H1 (cell line): ENCODE measurements around the gene FAM53B. TPM values are rescaled to one million over a fixed set of nuclear protein-coding genes. Genes with fewer than 3 reads are reported as not detected.
A peak's percentile ranks its signal among the peaks of the same experiment; 100 is the strongest.

Experiments used
- EGR1 ChIP-seq: IDR thresholded peaks from 2 replicates; pipeline ENCODE4 v1.6.1; 2011; ENCODE audit warnings: low read depth, low read length, borderline replicate concordance
- EP300 ChIP-seq, 2 experiments: IDR thresholded peaks; 1 replicate in 1 of 2; 2 replicates in 1 of 2; pipeline ENCODE4 v1.6.1; 2011 to 2012; ENCODE audit warnings: low read depth in 2 of 2, low read length in 2 of 2, mild to moderate bottlenecking in 2 of 2, borderline replicate concordance in 1 of 2, inconsistent platforms in 1 of 2, moderate library complexity in 1 of 2
- JUND ChIP-seq: IDR thresholded peaks from 2 replicates; pipeline ENCODE4 v1.6.1; 2011; ENCODE audit warnings: mild to moderate bottlenecking, improper control_type of control experiment, low read length
- SRF ChIP-seq: IDR thresholded peaks from 2 replicates; pipeline ENCODE4 v1.6.1; 2011; ENCODE audit warnings: mild to moderate bottlenecking, low read depth, low read length, moderate library complexity
- SUZ12 ChIP-seq: fragments of 200-600 bp; sonication (generic); IDR thresholded peaks from 2 replicates; pipeline ENCODE4 v1.6.1; 2012; ENCODE audit warnings: mild to moderate bottlenecking, inconsistent platforms, low read length, moderate library complexity, mixed read lengths
- YY1 ChIP-seq: IDR thresholded peaks from 2 replicates; pipeline ENCODE4 v1.6.1; 2011; ENCODE audit warnings: low read depth, mild to moderate bottlenecking, low read length
- ZNF274 ChIP-seq: IDR thresholded peaks from 2 replicates; pipeline ENCODE4 v1.7.0; 2012; ENCODE audit warnings: low read length, borderline replicate concordance; ENCODE audit errors: extremely low read depth
- polyA plus RNA-seq, 7 experiments: library from polyadenylated mRNA; depleted of rRNA in 3 of 7; stranded (reverse) in 5 of 7; unstranded in 2 of 7; fragments of >200 nt in 5 of 7; fragments of 200-250 nt in 2 of 7; gene quantifications; 1 replicate in 5 of 7; 2 replicates in 1 of 7; 4 replicates in 1 of 7; pipeline versions ENCODE4 v1.2.1 to v1.2.3, GENCODE V29; 2011 to 2013; ENCODE audit warnings: missing spikeins in 2 of 7, mixed read lengths in 2 of 7
- total RNA-seq: library from RNA; stranded (reverse); fragmentation: NEBNext Ultra II Directional; extraction: Animal tissue kit (Norgen Biotek cat#: 25700); gene quantifications from 2 replicates; pipeline ENCODE4 v1.2.1, GENCODE V29; 2021
- TF ChIP-seq, protein P1 (sequence below): fragments of 300-600 bp; sonication (generic); IDR thresholded peaks from 2 replicates; pipeline ENCODE4 v1.7.1; 2012; ENCODE audit warnings: low read length, moderate library complexity, mild to moderate bottlenecking, inconsistent platforms; ENCODE audit not compliant: insufficient replicate concordance

Gene FAM53B
- total and polyA plus RNA-seq, 2 of the 8 experiments (the other 6 are each of a cell fraction or from before 2014, with no cell fraction given): 5.3 to 14.4 TPM

DNA sequence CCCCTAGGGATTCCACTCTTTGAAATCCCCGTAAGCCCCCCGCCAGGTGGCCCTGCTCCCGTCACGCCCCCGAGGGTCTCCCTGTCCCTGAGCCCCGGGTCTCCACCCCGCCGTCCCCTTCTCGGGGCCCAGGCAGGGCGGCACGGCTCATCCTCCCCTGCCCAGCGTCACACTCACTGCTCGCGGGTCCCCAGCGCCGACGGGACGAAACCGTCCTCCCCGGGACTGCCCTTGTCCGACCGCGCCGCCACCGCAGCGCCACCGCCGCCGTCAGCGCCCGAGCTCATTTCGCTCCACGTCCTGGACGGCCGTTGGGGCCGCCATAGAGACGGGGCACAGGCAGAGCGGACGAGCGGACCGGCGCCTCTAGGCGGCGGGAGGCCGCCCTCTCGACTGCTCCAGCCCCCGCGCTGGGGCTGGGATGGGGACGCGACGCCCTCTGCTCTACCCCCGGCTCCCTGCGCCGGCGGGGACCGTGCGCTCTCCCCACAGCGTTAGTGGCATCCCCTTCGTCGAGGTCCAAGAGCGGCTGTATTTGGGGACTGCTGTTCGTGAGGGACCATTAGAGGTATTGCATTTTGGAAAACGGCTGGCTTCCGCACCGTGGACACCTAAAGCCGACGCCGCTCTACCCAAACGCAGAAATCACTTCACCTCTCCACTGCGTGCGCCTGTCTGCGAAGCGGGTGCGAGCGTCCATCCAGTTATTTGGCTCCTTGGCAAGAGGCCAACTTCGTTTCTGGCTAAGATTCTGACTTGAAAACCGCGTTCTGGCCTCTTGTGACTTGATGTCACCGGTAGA is 47.6 kb upstream of the FAM53B start, which contains the start of gene EEF1AKMT2 (continued):
- TF ChIP-seq EP300 (IDR thresholded peaks at IDR 0.05; ENCODE audit: borderline replicate concordance in 1 of 2, low read depth in 2 of 2, low read length in 2 of 2) (no peak; a peak in 1 of 3 replicates), JUND (0 out of 2 replicates have a peak, but pooled peaks have one; percentile 2), SRF (no peak), SUZ12 (peak; percentile 54; the same call in 1 of the 2 replicates), EGR1 (peak; percentile 97), ZNF274 (no peak), YY1 (peak; percentile 82)
- TF ChIP-seq, protein P1, sequence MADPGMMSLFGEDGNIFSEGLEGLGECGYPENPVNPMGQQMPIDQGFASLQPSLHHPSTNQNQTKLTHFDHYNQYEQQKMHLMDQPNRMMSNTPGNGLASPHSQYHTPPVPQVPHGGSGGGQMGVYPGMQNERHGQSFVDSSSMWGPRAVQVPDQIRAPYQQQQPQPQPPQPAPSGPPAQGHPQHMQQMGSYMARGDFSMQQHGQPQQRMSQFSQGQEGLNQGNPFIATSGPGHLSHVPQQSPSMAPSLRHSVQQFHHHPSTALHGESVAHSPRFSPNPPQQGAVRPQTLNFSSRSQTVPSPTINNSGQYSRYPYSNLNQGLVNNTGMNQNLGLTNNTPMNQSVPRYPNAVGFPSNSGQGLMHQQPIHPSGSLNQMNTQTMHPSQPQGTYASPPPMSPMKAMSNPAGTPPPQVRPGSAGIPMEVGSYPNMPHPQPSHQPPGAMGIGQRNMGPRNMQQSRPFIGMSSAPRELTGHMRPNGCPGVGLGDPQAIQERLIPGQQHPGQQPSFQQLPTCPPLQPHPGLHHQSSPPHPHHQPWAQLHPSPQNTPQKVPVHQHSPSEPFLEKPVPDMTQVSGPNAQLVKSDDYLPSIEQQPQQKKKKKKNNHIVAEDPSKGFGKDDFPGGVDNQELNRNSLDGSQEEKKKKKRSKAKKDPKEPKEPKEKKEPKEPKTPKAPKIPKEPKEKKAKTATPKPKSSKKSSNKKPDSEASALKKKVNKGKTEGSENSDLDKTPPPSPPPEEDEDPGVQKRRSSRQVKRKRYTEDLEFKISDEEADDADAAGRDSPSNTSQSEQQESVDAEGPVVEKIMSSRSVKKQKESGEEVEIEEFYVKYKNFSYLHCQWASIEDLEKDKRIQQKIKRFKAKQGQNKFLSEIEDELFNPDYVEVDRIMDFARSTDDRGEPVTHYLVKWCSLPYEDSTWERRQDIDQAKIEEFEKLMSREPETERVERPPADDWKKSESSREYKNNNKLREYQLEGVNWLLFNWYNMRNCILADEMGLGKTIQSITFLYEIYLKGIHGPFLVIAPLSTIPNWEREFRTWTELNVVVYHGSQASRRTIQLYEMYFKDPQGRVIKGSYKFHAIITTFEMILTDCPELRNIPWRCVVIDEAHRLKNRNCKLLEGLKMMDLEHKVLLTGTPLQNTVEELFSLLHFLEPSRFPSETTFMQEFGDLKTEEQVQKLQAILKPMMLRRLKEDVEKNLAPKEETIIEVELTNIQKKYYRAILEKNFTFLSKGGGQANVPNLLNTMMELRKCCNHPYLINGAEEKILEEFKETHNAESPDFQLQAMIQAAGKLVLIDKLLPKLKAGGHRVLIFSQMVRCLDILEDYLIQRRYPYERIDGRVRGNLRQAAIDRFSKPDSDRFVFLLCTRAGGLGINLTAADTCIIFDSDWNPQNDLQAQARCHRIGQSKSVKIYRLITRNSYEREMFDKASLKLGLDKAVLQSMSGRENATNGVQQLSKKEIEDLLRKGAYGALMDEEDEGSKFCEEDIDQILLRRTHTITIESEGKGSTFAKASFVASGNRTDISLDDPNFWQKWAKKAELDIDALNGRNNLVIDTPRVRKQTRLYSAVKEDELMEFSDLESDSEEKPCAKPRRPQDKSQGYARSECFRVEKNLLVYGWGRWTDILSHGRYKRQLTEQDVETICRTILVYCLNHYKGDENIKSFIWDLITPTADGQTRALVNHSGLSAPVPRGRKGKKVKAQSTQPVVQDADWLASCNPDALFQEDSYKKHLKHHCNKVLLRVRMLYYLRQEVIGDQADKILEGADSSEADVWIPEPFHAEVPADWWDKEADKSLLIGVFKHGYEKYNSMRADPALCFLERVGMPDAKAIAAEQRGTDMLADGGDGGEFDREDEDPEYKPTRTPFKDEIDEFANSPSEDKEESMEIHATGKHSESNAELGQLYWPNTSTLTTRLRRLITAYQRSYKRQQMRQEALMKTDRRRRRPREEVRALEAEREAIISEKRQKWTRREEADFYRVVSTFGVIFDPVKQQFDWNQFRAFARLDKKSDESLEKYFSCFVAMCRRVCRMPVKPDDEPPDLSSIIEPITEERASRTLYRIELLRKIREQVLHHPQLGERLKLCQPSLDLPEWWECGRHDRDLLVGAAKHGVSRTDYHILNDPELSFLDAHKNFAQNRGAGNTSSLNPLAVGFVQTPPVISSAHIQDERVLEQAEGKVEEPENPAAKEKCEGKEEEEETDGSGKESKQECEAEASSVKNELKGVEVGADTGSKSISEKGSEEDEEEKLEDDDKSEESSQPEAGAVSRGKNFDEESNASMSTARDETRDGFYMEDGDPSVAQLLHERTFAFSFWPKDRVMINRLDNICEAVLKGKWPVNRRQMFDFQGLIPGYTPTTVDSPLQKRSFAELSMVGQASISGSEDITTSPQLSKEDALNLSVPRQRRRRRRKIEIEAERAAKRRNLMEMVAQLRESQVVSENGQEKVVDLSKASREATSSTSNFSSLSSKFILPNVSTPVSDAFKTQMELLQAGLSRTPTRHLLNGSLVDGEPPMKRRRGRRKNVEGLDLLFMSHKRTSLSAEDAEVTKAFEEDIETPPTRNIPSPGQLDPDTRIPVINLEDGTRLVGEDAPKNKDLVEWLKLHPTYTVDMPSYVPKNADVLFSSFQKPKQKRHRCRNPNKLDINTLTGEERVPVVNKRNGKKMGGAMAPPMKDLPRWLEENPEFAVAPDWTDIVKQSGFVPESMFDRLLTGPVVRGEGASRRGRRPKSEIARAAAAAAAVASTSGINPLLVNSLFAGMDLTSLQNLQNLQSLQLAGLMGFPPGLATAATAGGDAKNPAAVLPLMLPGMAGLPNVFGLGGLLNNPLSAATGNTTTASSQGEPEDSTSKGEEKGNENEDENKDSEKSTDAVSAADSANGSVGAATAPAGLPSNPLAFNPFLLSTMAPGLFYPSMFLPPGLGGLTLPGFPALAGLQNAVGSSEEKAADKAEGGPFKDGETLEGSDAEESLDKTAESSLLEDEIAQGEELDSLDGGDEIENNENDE: no peak
